GM03348 (cell line): ENCODE measurements around the gene RNF4.
"Not testable (repeated sequence)": the region's sequence is repeated elsewhere in the genome, so short reads cannot be mapped to it uniquely, and the experiment has no call there.

Experiments
- DNase-seq: peaks from one replicate; pipeline ENCODE4 v3.0.0; 2012; ENCODE audit warnings: low spot score

The RNF4 gene

DNA sequence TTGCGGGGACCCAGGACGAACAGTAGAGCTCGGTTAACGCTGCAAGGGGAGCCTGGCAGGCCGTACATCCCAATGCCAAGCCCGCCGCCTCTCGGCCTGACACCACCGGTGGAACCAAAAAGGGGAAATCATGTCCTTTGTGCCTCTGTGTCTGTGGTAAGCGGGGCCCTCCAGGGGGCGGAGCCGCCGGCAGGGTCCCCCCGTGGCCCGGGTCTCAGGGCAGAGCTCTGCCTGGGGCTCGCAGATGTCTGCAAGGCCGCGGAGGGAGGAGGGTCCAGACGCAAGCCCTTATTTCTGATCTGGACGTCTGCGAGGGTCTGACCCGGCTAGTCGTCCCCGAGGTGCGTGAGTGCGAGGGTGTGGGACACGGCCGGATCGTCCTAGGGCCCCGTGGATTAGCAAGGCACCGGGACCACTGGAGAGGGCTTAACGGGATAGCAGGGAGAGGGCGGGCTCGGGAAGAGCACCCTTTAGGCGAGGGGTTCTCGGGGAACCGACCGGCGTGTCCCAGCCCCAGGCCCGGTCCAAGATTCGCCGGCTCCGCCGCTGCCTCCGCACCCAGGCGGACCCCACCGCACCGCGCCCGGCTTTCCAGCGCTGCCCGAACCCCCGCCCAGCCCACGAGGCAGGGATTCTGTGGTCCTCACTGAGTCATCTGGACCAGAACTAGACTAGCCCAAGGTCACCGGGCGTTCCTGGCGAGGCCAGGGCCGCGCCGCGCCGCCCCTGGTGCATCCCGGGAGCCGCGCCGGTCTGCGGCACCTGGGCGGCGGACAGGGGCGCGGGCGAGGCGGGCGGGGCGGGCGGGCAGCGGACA lies 66.7 kb downstream of the RNF4 start:
- DNase-seq, result peak; percentile 52

DNA sequence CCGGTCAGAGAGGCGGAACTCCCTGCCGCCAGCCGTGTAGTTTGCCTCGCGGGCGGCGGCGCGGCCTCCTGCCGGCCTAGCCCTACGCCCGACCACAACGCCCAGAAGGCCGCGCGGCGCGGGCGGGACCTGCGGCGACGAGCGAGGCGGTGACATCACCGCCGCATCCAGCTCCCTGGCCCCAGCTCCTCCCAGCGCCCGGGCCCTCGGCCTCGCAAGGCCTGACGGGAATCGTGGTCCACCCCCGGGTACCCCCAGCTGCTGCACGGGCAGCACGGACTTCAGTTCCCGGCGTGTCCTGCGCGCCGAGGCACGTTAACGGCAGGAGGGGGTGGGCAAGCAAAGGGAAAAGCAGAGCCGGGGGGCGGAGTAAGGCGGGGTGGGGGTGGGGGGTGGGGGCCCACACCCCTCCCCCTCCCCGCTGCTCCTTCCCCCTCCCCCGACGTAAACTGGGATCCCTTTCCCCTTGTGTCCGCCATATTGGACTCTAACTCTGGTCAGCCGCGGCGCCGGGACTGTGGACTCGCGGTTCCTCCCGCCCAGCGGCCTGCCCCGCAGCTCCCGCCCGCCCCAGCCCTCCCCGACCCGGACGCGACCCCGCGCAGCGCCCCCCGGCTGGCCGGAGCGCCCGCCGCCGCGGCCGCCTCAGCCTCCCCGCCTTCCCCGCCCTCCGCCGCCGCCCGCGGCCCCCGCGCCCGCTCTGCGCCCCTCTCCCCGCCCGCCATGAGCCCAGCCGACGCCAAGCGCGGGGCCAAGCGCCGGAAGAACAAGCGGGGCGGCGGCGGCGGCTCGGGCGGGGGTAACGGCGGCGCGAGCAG lies 67.5 kb downstream of the RNF4 start, which contains the start of gene FAM193A:
TSS of gene FAM193A (plus strand) at position 455 of the 818 bp plus-strand sequence. CDS start at position 724, 269 bp downstream.
- peak; percentile 99 for DNase-seq

DNA sequence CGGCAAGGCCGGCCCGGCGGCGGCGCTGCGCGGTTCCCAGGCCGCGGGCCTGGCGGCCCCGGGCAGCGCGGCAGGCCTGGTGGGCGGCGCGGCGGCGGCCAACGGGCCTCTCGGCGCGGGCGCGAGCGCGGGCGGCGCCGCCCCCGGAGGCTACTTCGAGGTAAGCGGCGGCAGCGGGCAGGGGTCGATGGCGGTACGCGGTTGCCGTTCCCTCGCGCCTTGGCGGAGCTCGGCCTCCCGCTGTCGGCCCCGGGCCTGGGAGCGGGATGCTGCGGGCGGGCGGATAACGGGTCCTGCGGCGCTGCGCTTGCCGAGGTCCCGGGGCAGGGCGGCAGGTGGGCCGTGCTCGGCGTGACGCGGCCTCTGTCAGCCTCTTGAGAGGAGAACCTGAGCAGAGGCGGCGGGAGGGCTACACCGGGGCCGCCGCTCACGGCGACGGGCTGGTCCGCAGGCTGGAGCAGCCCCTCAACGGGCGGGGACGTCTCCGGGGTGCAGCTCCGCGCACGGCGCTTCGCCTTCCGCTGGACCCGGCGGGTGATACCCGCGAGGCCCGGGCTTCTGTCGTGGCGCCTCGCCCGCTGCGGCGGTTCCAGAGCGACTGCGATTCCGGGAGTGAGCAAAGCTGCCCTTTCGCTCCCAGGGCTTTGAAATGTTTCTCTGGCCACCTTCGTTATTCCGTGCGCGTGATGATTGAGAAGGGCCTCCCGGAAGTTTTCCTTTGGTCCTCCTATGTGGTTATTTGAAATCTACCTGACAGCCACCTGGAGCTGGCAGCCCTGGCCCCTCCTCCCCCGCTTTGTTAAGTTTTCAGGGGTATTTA lies 68.3 kb downstream of the RNF4 start:
- peak; percentile 71 for DNase-seq

DNA sequence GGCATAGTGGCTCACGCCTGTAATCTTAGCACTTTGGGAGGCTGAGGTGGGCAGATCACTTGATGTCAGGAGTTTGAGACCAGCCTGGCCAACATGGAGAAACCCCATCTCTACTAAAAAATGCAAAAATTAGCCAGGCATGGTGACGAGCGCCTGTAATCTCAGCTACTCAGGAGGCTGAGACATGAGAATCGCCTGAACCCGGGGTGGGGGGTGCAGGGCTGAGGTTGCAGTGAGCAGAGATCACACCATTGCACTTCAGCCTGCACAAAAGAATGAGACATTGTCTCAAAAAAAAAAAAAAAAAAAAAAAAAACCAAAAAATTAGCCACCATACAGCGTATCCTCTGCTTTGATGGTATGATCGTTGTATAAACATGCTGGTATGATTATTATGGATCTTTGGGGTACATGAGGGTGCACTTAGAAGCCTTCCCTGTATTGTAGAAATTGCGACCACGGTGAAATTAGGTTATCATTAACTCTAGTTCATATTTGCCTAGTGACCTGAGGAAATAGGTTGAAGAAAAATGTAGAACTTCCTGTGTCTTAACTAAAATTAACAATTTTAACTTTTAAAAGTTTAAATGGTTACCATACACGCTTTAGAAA lies 74.8 kb downstream of the RNF4 start:
- not testable (repeated sequence) for DNase-seq

GRCh38 chr4:2545321-2546013 lies 76.6 kb downstream of the RNF4 start:
- no peak for DNase-seq

DNA sequence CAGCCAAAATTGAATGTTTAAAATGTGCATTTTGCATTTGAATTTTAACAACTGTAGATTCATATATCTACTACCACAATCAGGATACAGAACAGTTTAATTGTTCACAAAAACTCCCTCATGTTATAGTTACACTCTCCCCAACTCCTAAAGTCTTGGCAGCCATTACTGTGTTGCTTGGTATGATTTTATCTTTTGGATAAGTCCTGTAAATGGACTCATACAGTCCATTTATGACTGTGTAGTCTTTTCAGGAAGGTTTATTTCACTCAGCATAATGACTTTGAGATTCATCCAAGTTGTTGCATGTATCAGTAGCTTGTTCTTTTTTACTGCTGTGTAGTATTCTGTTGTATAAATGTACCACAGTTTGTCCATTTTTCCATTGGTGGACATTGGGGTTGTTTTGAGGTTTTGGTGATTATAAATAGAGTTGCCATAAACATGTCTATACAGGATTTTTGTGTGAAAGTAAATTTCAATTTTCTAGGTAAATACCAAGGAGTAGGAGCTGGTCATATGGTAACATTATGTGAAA lies 77.4 kb downstream of the RNF4 start:
- DNase-seq, result no peak

- DNase-seq, result not testable (repeated sequence)
Observed at GRCh38 chr4:2546961-2547691, 78.2 kb downstream of the RNF4 start.

- no peak for DNase-seq
Observed at GRCh38 chr4:2551118-2551517, 82.2 kb downstream of the RNF4 start.

GRCh38 chr4:2552806-2553205 lies 83.9 kb downstream of the RNF4 start:
- DNase-seq, result no peak

DNA sequence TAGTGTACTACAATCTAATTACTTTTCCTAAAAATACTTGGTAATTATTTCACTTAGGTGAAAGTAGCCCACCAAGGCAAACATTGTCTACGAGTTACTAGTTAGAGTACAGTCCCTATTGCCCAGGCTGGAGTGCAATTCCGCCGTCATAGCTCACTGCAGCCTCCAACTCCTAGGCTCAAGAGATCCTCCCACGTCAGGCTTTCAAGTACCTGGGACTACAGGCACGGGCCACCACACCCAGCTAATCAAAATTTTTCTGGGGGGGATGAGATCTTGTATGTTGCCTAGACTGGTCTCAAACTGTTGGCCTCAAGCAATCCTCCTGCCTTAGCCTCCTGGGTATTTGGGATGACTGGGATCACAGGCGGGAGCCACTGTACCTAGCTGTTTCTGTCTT lies 89.4 kb downstream of the RNF4 start:
- no peak for DNase-seq

DNA sequence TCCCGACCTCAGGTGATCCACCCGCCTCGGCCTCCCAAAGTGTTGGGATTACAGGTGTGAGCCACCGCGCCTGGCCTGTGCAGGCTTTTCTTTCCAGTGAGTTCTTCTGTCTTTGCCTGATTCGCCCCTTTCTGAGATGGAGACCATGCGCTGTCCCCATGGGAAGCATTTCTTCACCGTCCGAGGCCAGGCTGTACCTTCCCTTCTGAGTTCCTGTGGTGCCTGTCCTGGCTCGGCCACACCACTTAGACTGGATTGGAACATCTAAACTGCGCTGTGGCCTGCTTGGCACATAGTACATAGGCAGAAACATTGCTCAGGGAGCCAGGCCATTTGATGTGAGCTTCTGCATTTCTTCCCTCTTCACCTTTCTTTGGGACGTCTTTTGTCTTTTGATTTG lies 91.3 kb downstream of the RNF4 start:
- DNase-seq, result no peak
